Measurements from ENCODE around the gene POLA1.

DNA sequence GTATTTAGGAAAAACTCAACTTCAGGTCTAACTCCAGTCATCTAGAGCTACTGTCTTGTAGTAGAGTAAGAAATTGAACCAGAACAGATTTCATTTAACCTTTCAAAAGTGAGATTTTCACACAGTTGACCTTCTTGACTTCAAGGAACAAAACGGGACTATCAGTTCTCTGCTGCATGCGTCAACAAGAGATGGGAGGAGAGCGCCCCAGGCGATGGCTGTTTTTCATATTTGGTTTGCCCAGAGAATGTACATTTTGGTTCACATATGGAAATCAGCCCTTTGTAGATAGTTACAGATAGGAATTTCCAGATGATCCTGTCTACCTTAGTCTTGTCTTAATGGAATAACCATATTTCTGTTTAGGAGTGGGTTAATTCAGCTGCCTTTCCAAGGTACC, 158.1 kb downstream of the POLA1 start:
- no peak for TF ChIP-seq EZH2phosphoT487 (IDR thresholded peaks at IDR 0.05; ENCODE audit: low read depth)
- TF ChIP-seq, protein P1, sequence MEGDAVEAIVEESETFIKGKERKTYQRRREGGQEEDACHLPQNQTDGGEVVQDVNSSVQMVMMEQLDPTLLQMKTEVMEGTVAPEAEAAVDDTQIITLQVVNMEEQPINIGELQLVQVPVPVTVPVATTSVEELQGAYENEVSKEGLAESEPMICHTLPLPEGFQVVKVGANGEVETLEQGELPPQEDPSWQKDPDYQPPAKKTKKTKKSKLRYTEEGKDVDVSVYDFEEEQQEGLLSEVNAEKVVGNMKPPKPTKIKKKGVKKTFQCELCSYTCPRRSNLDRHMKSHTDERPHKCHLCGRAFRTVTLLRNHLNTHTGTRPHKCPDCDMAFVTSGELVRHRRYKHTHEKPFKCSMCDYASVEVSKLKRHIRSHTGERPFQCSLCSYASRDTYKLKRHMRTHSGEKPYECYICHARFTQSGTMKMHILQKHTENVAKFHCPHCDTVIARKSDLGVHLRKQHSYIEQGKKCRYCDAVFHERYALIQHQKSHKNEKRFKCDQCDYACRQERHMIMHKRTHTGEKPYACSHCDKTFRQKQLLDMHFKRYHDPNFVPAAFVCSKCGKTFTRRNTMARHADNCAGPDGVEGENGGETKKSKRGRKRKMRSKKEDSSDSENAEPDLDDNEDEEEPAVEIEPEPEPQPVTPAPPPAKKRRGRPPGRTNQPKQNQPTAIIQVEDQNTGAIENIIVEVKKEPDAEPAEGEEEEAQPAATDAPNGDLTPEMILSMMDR (IDR thresholded peaks at IDR 0.05; ENCODE audit: low read depth, low read length), result no peak

Data from OCI-LY3 (cell line).